Liver (tissue), 3 donors: ENCODE data around the gene SERTM2.

ENCODE experiments used
- CTCF ChIP-seq: fragments of 150-350 bp; IDR thresholded peaks from 2 replicates; pipeline ENCODE4 v1.5.1; 2017; ENCODE audit warnings: improper control_type of control experiment, low read depth, low read length; ENCODE audit not compliant: missing input control
- EGR1 ChIP-seq, 2 donors: IDR thresholded peaks; 2 replicates each; pipeline ENCODE4 v1.6.1; 2016 to 2018; ENCODE audit warnings: antibody characterized with exemption in 2 of 2, low read depth in 2 of 2
- FOXA1 ChIP-seq: IDR thresholded peaks from 2 replicates; pipeline ENCODE4 v1.6.1; 2016; ENCODE audit warnings: antibody characterized with exemption
- FOXA2 ChIP-seq: IDR thresholded peaks from 2 replicates; pipeline ENCODE4 v1.6.1; 2016; ENCODE audit warnings: antibody characterized with exemption
- GABPA ChIP-seq, 2 donors: IDR thresholded peaks in 1 of 2; conservative IDR thresholded peaks in 1 of 2; 2 replicates each; pipeline ENCODE4 v1.6.1; 2016; ENCODE audit warnings: antibody characterized with exemption in 2 of 2, mild to moderate bottlenecking in 1 of 2, moderate library complexity in 1 of 2
- HNF4A ChIP-seq, 2 donors: conservative IDR thresholded peaks; 2 replicates each; pipeline ENCODE4 v1.6.1; 2016; ENCODE audit warnings: antibody characterized with exemption in 2 of 2, mild to moderate bottlenecking in 2 of 2
- RAD21 ChIP-seq, 2 donors: IDR thresholded peaks; 2 replicates each; pipeline ENCODE4 v1.6.1; 2016; ENCODE audit warnings: antibody characterized with exemption in 2 of 2, mild to moderate bottlenecking in 2 of 2
- REST ChIP-seq: IDR thresholded peaks from 2 replicates; pipeline ENCODE4 v1.6.1; 2016; ENCODE audit warnings: antibody characterized with exemption, mild to moderate bottlenecking
- RXRA ChIP-seq, 2 donors: IDR thresholded peaks; 2 replicates each; pipeline ENCODE4 v1.6.1; 2017 to 2018; ENCODE audit warnings: antibody characterized with exemption in 2 of 2, mild to moderate bottlenecking in 1 of 2
- SP1 ChIP-seq: IDR thresholded peaks from 2 replicates; pipeline ENCODE4 v1.6.1; 2018; ENCODE audit warnings: antibody characterized with exemption, mild to moderate bottlenecking
- TAF1 ChIP-seq: conservative IDR thresholded peaks from 2 replicates; pipeline ENCODE4 v1.6.1; 2016; ENCODE audit warnings: antibody characterized with exemption, mild to moderate bottlenecking
- TF ChIP-seq, protein P1 (sequence below): IDR thresholded peaks from 2 replicates; pipeline ENCODE4 v1.6.1; 2016; ENCODE audit warnings: antibody characterized with exemption
- donor health status: healthy.
- donor health status: healthy.

- no peak for TF ChIP-seq CTCF
- TF ChIP-seq, protein P1, sequence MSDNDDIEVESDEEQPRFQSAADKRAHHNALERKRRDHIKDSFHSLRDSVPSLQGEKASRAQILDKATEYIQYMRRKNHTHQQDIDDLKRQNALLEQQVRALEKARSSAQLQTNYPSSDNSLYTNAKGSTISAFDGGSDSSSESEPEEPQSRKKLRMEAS, result no peak
- TF ChIP-seq RXRA (IDR thresholded peaks at IDR 0.05), result no peak
- no peak for TF ChIP-seq HNF4A (conservative IDR thresholded peaks at IDR 0.05)
- TF ChIP-seq RAD21 (IDR thresholded peaks at IDR 0.05), result no peak
- no peak for TF ChIP-seq FOXA1
- TF ChIP-seq SP1, result no peak
- no peak for TF ChIP-seq REST
- no peak for TF ChIP-seq EGR1 (IDR thresholded peaks at IDR 0.05; ENCODE audit: low read depth in 2 of 2)
- no peak for TF ChIP-seq FOXA2
- TF ChIP-seq GABPA (IDR thresholded peaks at IDR 0.05 in 1 of 2, conservative IDR thresholded peaks at IDR 0.05 in 1 of 2), result no peak
- TF ChIP-seq TAF1, result no peak
Observed at GRCh38 chrX:111515298-111515697, 3.9 kb downstream of the SERTM2 start.
